Activated naive CD4-positive, alpha-beta T cell treated with Interleukin-2 at 50 U/mL for 16 hours (primary cell): ENCODE results near the gene PTPN1.
"Not testable (repeated sequence)": the region's sequence is repeated elsewhere in the genome, so short reads cannot be mapped to it uniquely, and the experiment has no call there.

Experiments used
- DNase-seq: peaks from one replicate; pipeline ENCODE4 v3.0.0-alpha.2; 2020

The PTPN1 gene

GRCh38 chr20:50620459-50620858 is 110.3 kb downstream of the PTPN1 start:
- not testable (repeated sequence) for DNase-seq

GRCh38 chr20:50621068-50621665 is 111.0 kb downstream of the PTPN1 start:
- no peak for DNase-seq

GRCh38 chr20:50624351-50625016 is 114.3 kb downstream of the PTPN1 start:
- DNase-seq = no peak

GRCh38 chr20:50625986-50626677 is 115.9 kb downstream of the PTPN1 start:
- peak; percentile 13 for DNase-seq

- no peak for DNase-seq
Observed at GRCh38 chr20:50627747-50628146, 117.6 kb downstream of the PTPN1 start.

GRCh38 chr20:50628332-50628731 is 118.1 kb downstream of the PTPN1 start:
- no peak for DNase-seq

GRCh38 chr20:50628853-50629669 is 118.9 kb downstream of the PTPN1 start:
- DNase-seq = no peak

GRCh38 chr20:50629670-50630045 is 119.5 kb downstream of the PTPN1 start:
- no peak for DNase-seq

GRCh38 chr20:50630578-50631263 is 120.5 kb downstream of the PTPN1 start:
- DNase-seq = no peak

- DNase-seq = no peak
Observed at GRCh38 chr20:50632236-50632635, 122.1 kb downstream of the PTPN1 start.

GRCh38 chr20:50632701-50633100 is 122.5 kb downstream of the PTPN1 start:
- no peak for DNase-seq

GRCh38 chr20:50633361-50633760 is 123.2 kb downstream of the PTPN1 start:
- DNase-seq = no peak

- no peak for DNase-seq
Observed at GRCh38 chr20:50634191-50634590, 124.0 kb downstream of the PTPN1 start.
